Fibroblast of the aortic adventitia (primary cell): ENCODE measurements around the gene DACT2. TPM values are rescaled to one million over a fixed set of nuclear protein-coding genes. Genes with fewer than 3 reads are reported as not detected.
A peak's percentile ranks its signal among the peaks of the same experiment; 100 is the strongest.

Experiments
- DNase-seq: peaks from one replicate; pipeline ENCODE4 v3.0.0-alpha.2; 2010; ENCODE audit warnings: low read depth
- H3K4me3 ChIP-seq: 2 replicates; pipeline ENCODE4 v1.5.1; 2011; ENCODE audit warnings: low read depth, mild to moderate bottlenecking, control low read depth, low read length, moderate library complexity
- CTCF ChIP-seq: IDR thresholded peaks from 2 replicates; pipeline ENCODE4 v1.5.1; 2011; ENCODE audit warnings: mild to moderate bottlenecking, low read length, control low read depth, inconsistent platforms; ENCODE audit not compliant: insufficient read depth
- total RNA-seq: library from RNA; depleted of rRNA; stranded (reverse); fragments of >200 nt; gene quantifications from 2 replicates; pipeline ENCODE4 v1.2.3, GENCODE V29; 2012; ENCODE audit warnings: low replicate concordance

The DACT2 gene
- 0.27 and 0.98 TPM in 2 replicates for total RNA-seq

GRCh38 chr6:168319279-168320111, at the start of gene DACT2:
TSS of gene DACT2 (minus strand) at chr6:168319777. CDS start at chr6:168319633, 144 bp downstream.
- H3K4me3 ChIP-seq: no peak within 1 kb of the TSS
- DNase-seq: no peak
- no peak for TF ChIP-seq CTCF

- H3K4me3 ChIP-seq: no peak overlapping the region
- no peak for TF ChIP-seq CTCF
- no peak for DNase-seq
These were observed 49.4 kb upstream of the DACT2 start for GRCh38 chr6:168368936-168369335.

- peak; percentile 22 for TF ChIP-seq CTCF
- no peak overlapping the region for H3K4me3 ChIP-seq
- DNase-seq: peak; percentile 65
These were observed 48.7 kb upstream of the DACT2 start for GRCh38 chr6:168368066-168368820.

GRCh38 chr6:168367285-168367751, 47.7 kb upstream of the DACT2 start:
- no peak overlapping the region for H3K4me3 ChIP-seq
- DNase-seq: peak; percentile 8
- no peak for TF ChIP-seq CTCF

GRCh38 chr6:168366473-168366872, 46.9 kb upstream of the DACT2 start:
- no peak overlapping the region for H3K4me3 ChIP-seq
- no peak for TF ChIP-seq CTCF
- no peak for DNase-seq

- H3K4me3 ChIP-seq: no peak overlapping the region
- no peak for TF ChIP-seq CTCF
- no peak for DNase-seq
These were observed 46.0 kb upstream of the DACT2 start for GRCh38 chr6:168365422-168366165.
